Mesenchymal stem cell (in vitro differentiated cells and primary cell): ENCODE measurements around the gene ANGPT4.

ENCODE experiments used
- DNase-seq: peaks from one replicate; pipeline ENCODE4 v3.0.0-alpha.2; 2013
- H2AFZ ChIP-seq: one replicate; pipeline ENCODE4 v1.6.1; 2013; ENCODE audit warnings: low read depth, mild to moderate bottlenecking, control low read depth, inconsistent platforms, low read length, moderate library complexity
- H2AK5ac ChIP-seq: 2 replicates; pipeline ENCODE4 v1.6.1; 2013; ENCODE audit warnings: low read length, moderate library complexity, mild to moderate bottlenecking, inconsistent platforms; ENCODE audit not compliant: severe bottlenecking
- H2BK120ac ChIP-seq: one replicate; pipeline ENCODE4 v1.6.1; 2013; ENCODE audit warnings: low read depth, mild to moderate bottlenecking, inconsistent platforms, low read length, moderate library complexity
- H2BK12ac ChIP-seq, 2 experiments: one replicate each; pipeline ENCODE4 v1.6.1; 2013; ENCODE audit warnings: inconsistent platforms in 2 of 2, low read length in 2 of 2, mild to moderate bottlenecking in 2 of 2, moderate library complexity in 2 of 2, control low read depth in 1 of 2
- H2BK15ac ChIP-seq: one replicate; pipeline ENCODE4 v1.6.1; 2013; ENCODE audit warnings: mild to moderate bottlenecking, low read depth, inconsistent platforms; ENCODE audit not compliant: poor library complexity, severe bottlenecking
- H2BK5ac ChIP-seq: 2 replicates; pipeline ENCODE4 v1.6.1; 2013; ENCODE audit warnings: low read depth, mild to moderate bottlenecking, low read length, control low read depth, inconsistent platforms; ENCODE audit not compliant: poor library complexity, severe bottlenecking
- H3K14ac ChIP-seq, 2 experiments: one replicate each; pipeline ENCODE4 v1.6.1; 2013; ENCODE audit warnings: inconsistent platforms in 2 of 2, low read length in 2 of 2, control low read depth in 1 of 2, mild to moderate bottlenecking in 1 of 2, moderate library complexity in 1 of 2
- H3K18ac ChIP-seq, 2 experiments: one replicate each; pipeline ENCODE4 v1.6.1; 2013; ENCODE audit warnings: inconsistent platforms in 2 of 2, low read length in 2 of 2, control low read depth in 1 of 2, low read depth in 1 of 2, mild to moderate bottlenecking in 1 of 2
- H3K23ac ChIP-seq, 2 experiments: one replicate each; pipeline ENCODE4 v1.6.1; 2013; ENCODE audit warnings: inconsistent platforms in 2 of 2, low read length in 2 of 2, mild to moderate bottlenecking in 2 of 2, moderate library complexity in 2 of 2, control low read depth in 1 of 2
- H3K27ac ChIP-seq: 2 replicates; pipeline ENCODE4 v1.5.1; 2013; ENCODE audit warnings: mild to moderate bottlenecking, moderate library complexity, low read length, control low read depth, inconsistent platforms; ENCODE audit not compliant: poor library complexity, severe bottlenecking
- H3K27me3 ChIP-seq, 2 experiments: 2 replicates each; pipeline versions ENCODE4 v1.6.1 to v1.7.0; 2013; ENCODE audit warnings: low read length in 2 of 2, mild to moderate bottlenecking in 2 of 2, moderate library complexity in 2 of 2, control low read depth in 1 of 2, inconsistent platforms in 1 of 2; ENCODE audit not compliant: control insufficient read depth in 1 of 2, insufficient read depth in 1 of 2
- H3K36me3 ChIP-seq, 2 experiments: 2 replicates each; pipeline versions ENCODE4 v1.6.1 to v1.7.0; 2013; ENCODE audit warnings: low read length in 2 of 2, control low read depth in 1 of 2, inconsistent platforms in 1 of 2, low read depth in 1 of 2, mild to moderate bottlenecking in 1 of 2; ENCODE audit not compliant: insufficient read depth in 2 of 2, control insufficient read depth in 1 of 2
- H3K4ac ChIP-seq, 2 experiments: one replicate each; pipeline ENCODE4 v1.6.1; 2013; ENCODE audit warnings: inconsistent platforms in 2 of 2, low read length in 2 of 2, mild to moderate bottlenecking in 2 of 2, moderate library complexity in 2 of 2, control low read depth in 1 of 2, low read depth in 1 of 2
- H3K4me1 ChIP-seq: 2 replicates; pipeline ENCODE4 v1.6.1; 2013; ENCODE audit warnings: low read depth, low read length, control low read depth; ENCODE audit not compliant: control insufficient read depth, insufficient read depth
- H3K4me2 ChIP-seq: 2 replicates; pipeline ENCODE4 v1.6.1; 2013; ENCODE audit warnings: low read length, mild to moderate bottlenecking, inconsistent platforms; ENCODE audit not compliant: poor library complexity, severe bottlenecking
- H3K4me3 ChIP-seq, 2 experiments: 2 replicates each; pipeline versions ENCODE4 v1.5.1 to v1.7.0; 2013; ENCODE audit warnings: low read length in 2 of 2, mild to moderate bottlenecking in 2 of 2, control low read depth in 1 of 2, low read depth in 1 of 2; ENCODE audit not compliant: insufficient read depth in 1 of 2
- H3K79me1 ChIP-seq: replicated peaks from 2 replicates; pipeline ENCODE4 v1.6.1; 2013; ENCODE audit warnings: mild to moderate bottlenecking, control low read depth, low read length, inconsistent platforms; ENCODE audit not compliant: poor library complexity, severe bottlenecking
- H3K9ac ChIP-seq: 2 replicates; pipeline ENCODE4 v1.7.0; 2013; ENCODE audit warnings: mild to moderate bottlenecking, low read length, moderate library complexity
- H3K9me3 ChIP-seq: 2 replicates; pipeline ENCODE4 v1.7.0; 2013; ENCODE audit warnings: mild to moderate bottlenecking, low read length; ENCODE audit not compliant: control insufficient read depth
- H4K8ac ChIP-seq: one replicate; pipeline ENCODE4 v1.6.1; 2013; ENCODE audit warnings: inconsistent platforms, mild to moderate bottlenecking, low read length, moderate library complexity
- H4K91ac ChIP-seq: one replicate; pipeline ENCODE4 v1.6.1; 2013; ENCODE audit warnings: mild to moderate bottlenecking, low read length, inconsistent platforms
- WGBS: methylation state at CpG from one replicate; pipeline ENCODE4 v1.1.7; 2013; ENCODE audit warnings: mixed read lengths; 5-methylcytosine and 5-hydroxymethylcytosine counted together

Gene ANGPT4

GRCh38 chr20:865440-865839, 50.7 kb downstream of the ANGPT4 start:
- Histone ChIP-seq H2AFZ (no peak overlapping the region), H2AK5ac (no peak overlapping the region), H3K9me3 (no peaks in the 10 kb centered on the region), H3K4me3 (no peak overlapping the region), H3K4me1 (no peaks in the 10 kb centered on the region), H3K27me3 (peaks cover 14 to 19% of the 10 kb centered on the region in 2 experiments), H2BK120ac (no peak overlapping the region), H3K4me2 (no peak overlapping the region), H3K9ac (no peak overlapping the region), H3K14ac (no peak overlapping the region), H2BK5ac (no peak overlapping the region), H3K23ac (no peak overlapping the region), H2BK12ac (no peak overlapping the region), H2BK15ac (no peak overlapping the region), H3K27ac (no peak overlapping the region), H3K4ac (no peak overlapping the region), H3K36me3 (no peaks in the 10 kb centered on the region), H4K91ac (no peak overlapping the region), H3K18ac (no peak overlapping the region), H3K79me1 (no peaks in the 10 kb centered on the region), H4K8ac (no peak overlapping the region)
- 92% methylated on average over 1 of the region's 1 CpG for WGBS
- DNase-seq = no peak

DNA sequence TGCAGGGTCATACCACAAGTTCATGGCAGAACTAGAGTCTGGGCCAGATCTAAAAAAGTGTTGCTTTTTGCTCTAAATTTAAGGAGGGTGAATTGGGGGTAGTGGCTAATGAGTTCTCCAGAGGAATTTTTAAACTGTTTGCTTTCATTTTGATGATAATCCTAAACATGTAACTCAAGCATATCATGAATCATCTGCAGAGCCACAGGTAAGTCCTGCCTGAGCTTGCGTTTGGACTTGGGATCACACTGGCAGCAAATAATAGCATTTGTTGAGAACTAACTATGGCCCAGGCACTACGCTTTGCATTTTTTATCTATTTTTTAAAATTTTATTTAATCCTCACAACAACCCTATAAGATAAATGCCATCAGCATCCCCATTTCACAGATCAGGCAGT, 55.2 kb downstream of the ANGPT4 start:
- DNase-seq = no peak
- H2AFZ ChIP-seq = no peak overlapping the region
- H3K9me3 ChIP-seq = no peaks in the 10 kb centered on the region
- no peaks in the 10 kb centered on the region for H3K36me3 ChIP-seq
- no peak overlapping the region for H3K4ac ChIP-seq
- no peak overlapping the region for H3K4me2 ChIP-seq
- 98% methylated on average over 2 of the region's 2 CpGs for WGBS
- H3K9ac ChIP-seq = no peak overlapping the region
- H2BK12ac ChIP-seq = no peak overlapping the region
- H2BK15ac ChIP-seq = no peak overlapping the region
- peaks cover 7% of the 10 kb centered on the region for H3K4me1 ChIP-seq
- no peak overlapping the region for H3K14ac ChIP-seq
- H4K91ac ChIP-seq = no peak overlapping the region
- H3K27ac ChIP-seq = no peak overlapping the region
- H3K18ac ChIP-seq = no peak overlapping the region
- H2BK5ac ChIP-seq = no peak overlapping the region
- H2AK5ac ChIP-seq = no peak overlapping the region
- no peak overlapping the region for H3K4me3 ChIP-seq
- no peak overlapping the region for H3K23ac ChIP-seq
- H2BK120ac ChIP-seq = no peak overlapping the region
- peaks cover 8 to 10% of the 10 kb centered on the region in 2 experiments for H3K27me3 ChIP-seq
- H3K79me1 ChIP-seq = no peaks in the 10 kb centered on the region
- H4K8ac ChIP-seq = no peak overlapping the region

GRCh38 chr20:859751-860231, 56.3 kb downstream of the ANGPT4 start:
- H2BK15ac ChIP-seq = no peak overlapping the region
- H3K9me3 ChIP-seq = no peaks in the 10 kb centered on the region
- no peak overlapping the region for H4K91ac ChIP-seq
- no peak overlapping the region for H2AK5ac ChIP-seq
- no peak overlapping the region for H2AFZ ChIP-seq
- no peak overlapping the region for H2BK12ac ChIP-seq
- H2BK5ac ChIP-seq = no peak overlapping the region
- H3K4me3 ChIP-seq = no peak overlapping the region
- H3K4me1 ChIP-seq = peaks cover 11% of the 10 kb centered on the region
- DNase-seq = no peak
- no peak overlapping the region for H3K4me2 ChIP-seq
- no peak overlapping the region for H2BK120ac ChIP-seq
- H3K79me1 ChIP-seq = no peaks in the 10 kb centered on the region
- H3K36me3 ChIP-seq = no peaks in the 10 kb centered on the region
- peaks cover 4 to 8% of the 10 kb centered on the region in 2 experiments for H3K27me3 ChIP-seq
- no peak overlapping the region for H3K4ac ChIP-seq
- no peak overlapping the region for H3K18ac ChIP-seq
- H3K23ac ChIP-seq = no peak overlapping the region
- 98% methylated on average over 2 of the region's 3 CpGs for WGBS
- H3K27ac ChIP-seq = no peak overlapping the region
- H4K8ac ChIP-seq = no peak overlapping the region
- H3K9ac ChIP-seq = no peak overlapping the region
- H3K14ac ChIP-seq = no peak overlapping the region

- Histone ChIP-seq H3K14ac (no peak overlapping the region), H3K27ac (no peak overlapping the region), H2BK15ac (no peak overlapping the region), H3K9ac (no peak overlapping the region), H4K8ac (no peak overlapping the region), H2BK5ac (no peak overlapping the region), H3K9me3 (no peaks in the 10 kb centered on the region), H3K4me2 (no peak overlapping the region), H4K91ac (no peak overlapping the region), H2BK12ac (no peak overlapping the region), H3K27me3 (no peaks in the 10 kb centered on the region), H3K4me3 (no peak overlapping the region), H3K18ac (no peak overlapping the region), H3K23ac (no peak overlapping the region), H2AK5ac (no peak overlapping the region), H3K4ac (no peak overlapping the region), H2BK120ac (no peak overlapping the region), H2AFZ (no peak overlapping the region), H3K4me1 (peaks cover 12% of the 10 kb centered on the region), H3K36me3 (no peaks in the 10 kb centered on the region), H3K79me1 (no peaks in the 10 kb centered on the region)
- no peak for DNase-seq
- WGBS = 80% methylated on average over 6 of the region's 6 CpGs
These were observed 58.1 kb downstream of the ANGPT4 start for GRCh38 chr20:858011-858410.
